ENCODE measurements around the gene RAB33B.

RAB33B gene

GRCh38 chr4:139476363-139476762 is 22.4 kb downstream of the RAB33B start:
- Mint-ChIP-seq H3K9me3 (no peaks in the 10 kb centered on the region), H3K4me1 (peaks cover 4% of the 10 kb centered on the region)
- ATAC-seq = no peak

GRCh38 chr4:139481465-139481864 is 27.5 kb downstream of the RAB33B start:
- no peak for ATAC-seq
- Mint-ChIP-seq H3K27me3 (no peaks in the 10 kb centered on the region), H3K9me3 (no peaks in the 10 kb centered on the region), H3K27ac (no peak overlapping the region), H3K36me3 (peaks cover 6% of the 10 kb centered on the region), H3K4me3 (no peak overlapping the region), H3K4me1 (no peaks in the 10 kb centered on the region)

More at GRCh38 chr4:139476363-139476762, 22.4 kb downstream of the RAB33B start:
- Mint-ChIP-seq H3K4me3 (no peak overlapping the region), H3K36me3 (peaks cover 28% of the 10 kb centered on the region), H3K27me3 (no peaks in the 10 kb centered on the region), H3K27ac (no peak overlapping the region)

GRCh38 chr4:139483000-139483399 is 29.1 kb downstream of the RAB33B start:
- Mint-ChIP-seq H3K9me3 (no peaks in the 10 kb centered on the region), H3K4me1 (no peaks in the 10 kb centered on the region), H3K4me3 (no peak overlapping the region), H3K27ac (no peak overlapping the region), H3K27me3 (no peaks in the 10 kb centered on the region), H3K36me3 (peaks cover 6% of the 10 kb centered on the region)
- ATAC-seq = no peak

- H3K4me1 Mint-ChIP-seq = no peaks in the 10 kb centered on the region
- no peaks in the 10 kb centered on the region for H3K27me3 Mint-ChIP-seq
- no peak for ATAC-seq
- H3K4me3 Mint-ChIP-seq = no peak overlapping the region
- H3K36me3 Mint-ChIP-seq = peaks cover under 1% of the 10 kb centered on the region
- H3K9me3 Mint-ChIP-seq = no peaks in the 10 kb centered on the region
- no peak overlapping the region for H3K27ac Mint-ChIP-seq
Observed at GRCh38 chr4:139484783-139485311, 30.9 kb downstream of the RAB33B start.

GRCh38 chr4:139488442-139488841 is 34.5 kb downstream of the RAB33B start:
- H3K27ac Mint-ChIP-seq = no peak overlapping the region
- H3K4me1 Mint-ChIP-seq = no peaks in the 10 kb centered on the region
- no peaks in the 10 kb centered on the region for H3K27me3 Mint-ChIP-seq
- no peak overlapping the region for H3K4me3 Mint-ChIP-seq
- peaks cover 8% of the 10 kb centered on the region for H3K36me3 Mint-ChIP-seq
- ATAC-seq = no peak
- H3K9me3 Mint-ChIP-seq = no peaks in the 10 kb centered on the region

GRCh38 chr4:139489638-139490037 is 35.7 kb downstream of the RAB33B start:
- H3K4me1 Mint-ChIP-seq = no peaks in the 10 kb centered on the region

GRCh38 chr4:139492429-139492828 is 38.5 kb downstream of the RAB33B start:
- no peaks in the 10 kb centered on the region for H3K4me1 Mint-ChIP-seq
- ATAC-seq = no peak
- H3K36me3 Mint-ChIP-seq = peaks cover 13% of the 10 kb centered on the region
- H3K9me3 Mint-ChIP-seq = no peaks in the 10 kb centered on the region
- H3K27ac Mint-ChIP-seq = no peak overlapping the region
- H3K27me3 Mint-ChIP-seq = no peaks in the 10 kb centered on the region
- no peak overlapping the region for H3K4me3 Mint-ChIP-seq

More at GRCh38 chr4:139489638-139490037, 35.7 kb downstream of the RAB33B start:
- ATAC-seq = no peak
- peaks cover 8% of the 10 kb centered on the region for H3K36me3 Mint-ChIP-seq
- H3K27ac Mint-ChIP-seq = no peak overlapping the region
- no peaks in the 10 kb centered on the region for H3K27me3 Mint-ChIP-seq
- no peak overlapping the region for H3K4me3 Mint-ChIP-seq
- H3K9me3 Mint-ChIP-seq = no peaks in the 10 kb centered on the region

- Mint-ChIP-seq H3K4me1 (no peaks in the 10 kb centered on the region), H3K4me3 (no peak overlapping the region), H3K27ac (no peak overlapping the region), H3K9me3 (no peaks in the 10 kb centered on the region), H3K36me3 (peaks cover 13% of the 10 kb centered on the region), H3K27me3 (no peaks in the 10 kb centered on the region)
- ATAC-seq = no peak
Observed at GRCh38 chr4:139493176-139493575, 39.3 kb downstream of the RAB33B start.

- no peak overlapping the region for H3K27ac Mint-ChIP-seq
- peaks cover 2% of the 10 kb centered on the region for H3K9me3 Mint-ChIP-seq
- H3K4me1 Mint-ChIP-seq = no peaks in the 10 kb centered on the region
- H3K4me3 Mint-ChIP-seq = no peak overlapping the region
- H3K36me3 Mint-ChIP-seq = peaks cover 11% of the 10 kb centered on the region
- ATAC-seq = no peak
- no peaks in the 10 kb centered on the region for H3K27me3 Mint-ChIP-seq
Observed at GRCh38 chr4:139499186-139499585, 45.3 kb downstream of the RAB33B start.

- H3K27ac Mint-ChIP-seq = no peak overlapping the region
- H3K27me3 Mint-ChIP-seq = no peaks in the 10 kb centered on the region
- H3K4me3 Mint-ChIP-seq = no peak overlapping the region
- H3K36me3 Mint-ChIP-seq = peaks cover 13% of the 10 kb centered on the region
- H3K9me3 Mint-ChIP-seq = peaks cover 2% of the 10 kb centered on the region
- no peak for ATAC-seq
- no peaks in the 10 kb centered on the region for H3K4me1 Mint-ChIP-seq
Observed at GRCh38 chr4:139501117-139501516, 47.2 kb downstream of the RAB33B start.

GRCh38 chr4:139501527-139501926 is 47.6 kb downstream of the RAB33B start:
- H3K27me3 Mint-ChIP-seq = no peaks in the 10 kb centered on the region
- H3K27ac Mint-ChIP-seq = no peak overlapping the region
- no peak overlapping the region for H3K4me3 Mint-ChIP-seq
- peaks cover 2% of the 10 kb centered on the region for H3K9me3 Mint-ChIP-seq
- H3K36me3 Mint-ChIP-seq = peaks cover 16% of the 10 kb centered on the region
- no peaks in the 10 kb centered on the region for H3K4me1 Mint-ChIP-seq
- ATAC-seq = no peak

GRCh38 chr4:139501927-139502899 is 48.3 kb downstream of the RAB33B start:
- Mint-ChIP-seq H3K27ac (no peak overlapping the region), H3K9me3 (peaks cover 2% of the 10 kb centered on the region), H3K4me1 (no peaks in the 10 kb centered on the region), H3K4me3 (no peak overlapping the region), H3K36me3 (peaks cover 20% of the 10 kb centered on the region), H3K27me3 (no peaks in the 10 kb centered on the region)
- ATAC-seq = no peak

GRCh38 chr4:139503622-139504166 is 49.8 kb downstream of the RAB33B start:
- Mint-ChIP-seq H3K27ac (no peak overlapping the region), H3K4me1 (no peaks in the 10 kb centered on the region), H3K9me3 (peaks cover 2% of the 10 kb centered on the region), H3K4me3 (no peak overlapping the region), H3K27me3 (no peaks in the 10 kb centered on the region), H3K36me3 (peaks cover 26% of the 10 kb centered on the region)
- ATAC-seq = no peak

- H3K27ac Mint-ChIP-seq = no peak overlapping the region
- ATAC-seq = no peak
- H3K9me3 Mint-ChIP-seq = peaks cover 2% of the 10 kb centered on the region
- no peaks in the 10 kb centered on the region for H3K27me3 Mint-ChIP-seq
- peaks cover 48% of the 10 kb centered on the region for H3K36me3 Mint-ChIP-seq
- H3K4me3 Mint-ChIP-seq = no peak overlapping the region
- no peaks in the 10 kb centered on the region for H3K4me1 Mint-ChIP-seq
Observed at GRCh38 chr4:139506774-139507173, 52.9 kb downstream of the RAB33B start.

GRCh38 chr4:139508581-139509237 is 54.8 kb downstream of the RAB33B start:
- Mint-ChIP-seq H3K4me3 (no peak overlapping the region), H3K27me3 (no peaks in the 10 kb centered on the region), H3K9me3 (peaks cover 2% of the 10 kb centered on the region), H3K4me1 (no peaks in the 10 kb centered on the region), H3K36me3 (peaks cover 55% of the 10 kb centered on the region), H3K27ac (no peak overlapping the region)
- no peak for ATAC-seq

Measured in stimulated activated memory B cell treated with anti-CD40 and anti-IgM and Interleukin-4, amounts not matched to agents 10 μg/mL and 1 μg/mL and 100 μg/mL, for 72 hours (primary cell).